Activated CD4-positive, alpha-beta T cell treated with anti-CD3 and anti-CD28 coated beads, Interleukin-2, amount 50 U/mL, for 48 hours (primary cell): Measurements from ENCODE around the gene SNX27.
"Not testable (repeated sequence)": the region's sequence is repeated elsewhere in the genome, so short reads cannot be mapped to it uniquely, and the experiment has no call there.

Experiments used
- DNase-seq, 2 experiments: peaks; one replicate each; pipeline ENCODE4 v3.0.0-alpha.2; 2020

SNX27 gene

GRCh38 chr1:151606384-151606783 lies 5.5 kb upstream of the SNX27 start:
- DNase-seq = no peak

DNA sequence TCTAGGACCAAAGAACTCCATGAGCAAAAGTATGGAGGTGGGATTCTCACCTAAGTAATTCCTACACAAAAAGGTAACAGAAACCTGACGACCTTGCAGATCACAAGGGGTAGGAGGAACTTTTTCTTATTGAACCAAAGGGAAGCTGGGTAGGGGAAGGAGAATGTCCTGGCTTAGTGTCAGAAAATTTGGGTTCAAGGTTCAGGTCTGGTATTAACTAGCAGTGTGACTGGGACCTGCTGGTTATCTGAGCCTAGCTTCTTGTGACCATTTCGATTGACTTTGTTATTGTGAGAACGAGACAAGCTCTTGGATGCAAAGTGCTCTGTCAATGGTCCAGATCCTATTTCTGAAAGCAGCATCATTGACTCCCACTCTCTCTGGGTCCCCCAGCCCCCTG lies 5.0 kb upstream of the SNX27 start:
- no peak for DNase-seq

GRCh38 chr1:151610142-151610541 lies 1.7 kb upstream of the SNX27 start:
- DNase-seq = no peak

GRCh38 chr1:151611288-151611790 lies 511 bp upstream of the SNX27 start:
- DNase-seq = no peak

- DNase-seq = peak in 1 of 2 experiments; percentile 38
Observed at GRCh38 chr1:151612501-151613281, 841 bp downstream of the SNX27 start.

GRCh38 chr1:151613282-151613780 lies 1.5 kb downstream of the SNX27 start:
- DNase-seq = no peak

DNA sequence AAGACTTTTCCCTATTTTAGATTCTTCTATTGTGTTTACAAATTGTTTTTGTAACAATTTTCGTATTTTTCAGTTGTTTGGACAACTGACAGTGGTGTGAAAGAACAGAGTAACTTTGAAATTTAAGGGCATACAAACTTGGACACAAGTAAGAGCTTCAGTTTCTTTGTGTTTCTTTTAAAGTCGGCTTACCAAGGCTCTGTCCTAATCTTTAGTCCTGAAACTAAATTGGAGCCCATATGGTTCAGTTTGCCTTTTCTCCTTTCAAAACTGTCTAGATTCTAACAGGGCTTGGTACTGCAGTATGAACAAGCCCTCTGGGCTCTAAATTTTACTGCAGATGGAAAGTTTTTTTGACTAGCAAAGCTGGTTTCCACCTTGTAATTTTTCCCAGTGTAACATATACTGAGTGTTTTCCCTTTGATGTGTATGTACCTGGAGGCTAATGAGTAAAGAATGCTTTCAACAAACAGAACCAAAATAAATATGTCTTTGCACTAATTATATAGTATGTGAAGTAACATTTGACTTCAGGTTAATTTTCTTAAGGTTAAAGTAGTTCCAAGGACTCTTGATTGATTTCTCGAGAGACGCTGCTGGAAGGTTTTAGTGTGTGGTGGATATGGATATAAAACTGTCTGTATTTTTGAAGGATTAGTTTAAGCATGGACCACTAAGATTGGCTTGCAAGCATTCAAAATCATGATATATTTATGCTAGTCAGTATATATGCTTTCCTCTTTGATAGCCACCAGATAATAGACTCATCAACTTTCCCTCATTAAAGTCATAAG lies 4.1 kb downstream of the SNX27 start:
- no peak for DNase-seq

DNA sequence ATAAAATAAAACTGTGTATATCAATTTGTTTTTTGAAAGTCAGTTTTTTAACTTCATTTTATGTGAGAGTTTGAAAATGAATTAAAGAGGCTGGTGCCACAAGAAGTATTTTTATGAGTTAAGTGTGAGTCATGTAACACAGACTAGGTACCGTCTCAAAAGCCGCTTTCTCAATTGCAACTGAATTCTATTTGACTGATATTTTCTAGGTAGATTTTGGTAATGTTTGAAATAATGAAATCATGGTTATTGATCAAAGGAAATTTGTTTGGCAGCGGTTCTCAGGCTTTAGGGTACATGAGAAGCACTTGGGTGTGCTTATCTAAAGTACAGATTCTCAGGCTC lies 4.6 kb downstream of the SNX27 start:
- no peak for DNase-seq

- DNase-seq = no peak
Observed at GRCh38 chr1:151618003-151618402, 6.2 kb downstream of the SNX27 start.

GRCh38 chr1:151618470-151618869 lies 6.6 kb downstream of the SNX27 start:
- no peak for DNase-seq

GRCh38 chr1:151618996-151619395 lies 7.1 kb downstream of the SNX27 start:
- not testable (repeated sequence) for DNase-seq

DNA sequence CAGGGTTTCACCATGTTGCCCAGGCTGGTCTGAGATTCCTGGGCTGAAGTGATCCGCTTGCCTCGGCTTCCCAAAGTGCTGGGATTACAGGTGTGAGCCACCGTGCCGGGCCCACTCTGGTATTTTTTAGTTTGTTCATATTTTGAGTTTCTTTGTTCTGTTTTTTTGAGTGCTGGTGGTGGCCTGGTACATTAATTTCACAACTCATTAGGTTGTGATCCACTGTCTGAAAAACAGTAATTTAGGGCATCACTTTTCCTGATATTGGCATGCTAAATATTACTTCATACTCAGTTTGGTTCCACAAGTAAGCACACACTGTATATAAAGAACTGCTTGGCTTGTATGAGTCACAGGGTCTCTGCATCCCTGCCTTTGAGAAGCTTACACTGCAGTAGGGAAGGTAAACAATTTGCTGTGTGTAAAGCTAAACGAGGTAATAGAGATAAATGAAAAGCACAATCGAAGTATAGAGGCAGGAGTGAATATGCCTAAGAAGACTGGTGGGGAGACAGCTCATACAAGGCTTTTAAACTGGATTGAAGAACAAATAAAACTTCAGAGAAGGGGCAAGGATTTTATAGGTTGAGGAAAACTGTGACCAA lies 7.7 kb downstream of the SNX27 start:
- DNase-seq = no peak

- DNase-seq = no peak
Observed at GRCh38 chr1:151620286-151620685, 8.4 kb downstream of the SNX27 start.

DNA sequence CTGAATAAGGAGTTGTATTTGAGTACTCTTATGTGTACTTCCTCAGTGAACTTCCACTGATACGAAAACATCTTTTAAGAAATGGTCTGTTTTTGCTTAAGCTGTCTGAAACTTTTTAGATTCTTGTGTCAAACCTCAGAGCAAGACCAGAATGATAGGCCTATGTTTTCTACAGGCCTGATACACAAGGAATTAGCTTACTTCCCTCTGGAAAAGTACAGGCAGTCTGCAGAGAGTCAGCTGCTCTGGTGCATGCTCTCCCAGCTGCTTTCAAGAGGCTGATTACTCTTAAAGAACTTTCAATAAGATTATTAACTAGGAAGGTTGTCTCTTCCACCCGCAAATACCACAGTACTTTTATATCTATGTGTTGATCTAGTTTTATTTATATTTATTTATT lies 9.5 kb downstream of the SNX27 start:
- DNase-seq = no peak

DNA sequence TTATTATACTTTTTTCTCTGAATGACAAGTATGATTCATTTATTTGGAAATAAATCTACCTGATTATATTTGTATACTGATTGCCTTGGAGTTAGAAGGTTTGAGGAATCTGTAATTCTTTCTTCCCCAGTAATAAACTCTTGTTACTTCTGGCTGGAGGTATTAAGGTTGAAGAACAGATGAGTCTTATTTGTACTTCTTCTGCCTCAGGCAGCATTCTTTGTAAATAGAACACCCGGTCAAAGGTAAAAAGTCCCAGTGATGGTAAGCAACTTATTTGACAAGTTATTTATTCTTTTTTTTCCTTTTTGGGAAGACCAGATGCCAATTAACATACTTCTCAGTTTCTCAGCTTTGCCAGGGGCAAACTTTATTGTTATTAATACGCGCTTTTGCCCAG lies 12.9 kb downstream of the SNX27 start:
- DNase-seq = no peak

- DNase-seq = no peak
Observed at GRCh38 chr1:151626740-151627334, 15.0 kb downstream of the SNX27 start.

DNA sequence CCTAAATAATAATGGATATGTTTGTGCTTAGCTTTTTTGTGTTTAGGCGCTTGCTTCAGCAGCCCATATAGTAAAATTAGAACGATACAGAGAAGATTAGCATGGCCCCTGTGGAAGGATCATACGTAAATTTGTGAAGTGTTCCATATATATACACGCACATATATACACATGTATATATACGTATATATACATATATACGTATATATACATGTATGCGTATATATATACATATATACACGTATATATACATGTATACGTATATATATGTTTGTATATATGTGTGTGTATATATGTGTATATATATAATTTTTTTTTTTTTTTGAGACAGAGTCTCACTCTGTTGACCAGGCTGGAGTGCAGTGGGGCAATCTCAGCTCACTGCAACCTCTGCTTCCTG lies 17.4 kb downstream of the SNX27 start:
- DNase-seq = no peak

- no peak for DNase-seq
Observed at GRCh38 chr1:151635479-151636072, 23.7 kb downstream of the SNX27 start.

DNA sequence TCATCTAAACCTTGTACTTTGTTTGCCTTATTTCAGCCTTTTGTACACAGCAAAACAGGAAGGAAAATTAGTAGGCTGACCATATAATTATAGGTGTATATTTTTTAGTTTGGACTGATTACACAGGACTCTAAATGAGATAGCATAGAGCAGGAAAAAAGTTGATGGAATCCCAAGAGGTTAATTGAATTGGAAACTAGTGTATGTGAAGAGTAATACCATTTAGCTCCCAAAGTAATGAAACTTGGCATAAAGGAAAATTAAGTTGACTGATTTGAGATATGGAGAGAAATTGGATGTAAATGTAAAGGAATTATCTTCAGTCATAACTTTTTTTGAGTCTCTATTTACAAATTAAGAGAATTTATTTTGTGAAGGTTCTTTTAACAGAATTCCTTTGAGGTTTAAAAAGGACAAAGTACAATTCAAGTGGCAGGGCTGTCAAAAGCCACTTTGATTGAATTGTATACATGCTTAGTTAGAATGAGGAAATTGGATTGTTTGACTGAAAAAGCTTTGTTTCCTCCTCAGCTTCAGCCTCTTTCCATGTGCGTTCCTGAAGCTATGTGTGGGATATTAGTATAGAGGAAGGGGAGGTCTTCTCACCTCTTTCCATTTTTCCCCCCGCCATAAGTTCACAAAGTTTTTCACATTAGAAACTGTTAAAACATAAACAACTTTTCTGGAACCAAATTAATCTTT lies 26.4 kb downstream of the SNX27 start:
- DNase-seq = no peak

GRCh38 chr1:151638812-151639211 lies 27.0 kb downstream of the SNX27 start:
- no peak for DNase-seq

DNA sequence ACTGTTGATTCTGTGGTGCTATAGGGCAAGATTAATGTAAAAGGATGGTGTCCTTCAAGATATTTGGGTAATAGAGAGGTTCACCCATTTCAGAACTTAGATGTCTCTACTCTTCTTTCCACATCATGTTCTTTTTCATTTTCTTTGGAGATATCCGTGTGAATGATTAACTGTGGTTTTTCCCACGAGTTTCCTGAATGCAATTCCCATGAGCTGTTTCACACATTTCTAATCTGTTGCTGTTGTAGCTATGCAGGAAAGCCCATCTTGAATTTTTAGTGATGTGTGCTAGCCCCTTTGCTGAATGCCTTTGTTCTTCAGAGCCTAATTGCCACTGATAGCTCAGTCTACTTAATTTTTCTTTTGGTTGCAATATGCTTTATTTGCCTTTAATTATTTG lies 27.6 kb downstream of the SNX27 start:
- DNase-seq = no peak

DNA sequence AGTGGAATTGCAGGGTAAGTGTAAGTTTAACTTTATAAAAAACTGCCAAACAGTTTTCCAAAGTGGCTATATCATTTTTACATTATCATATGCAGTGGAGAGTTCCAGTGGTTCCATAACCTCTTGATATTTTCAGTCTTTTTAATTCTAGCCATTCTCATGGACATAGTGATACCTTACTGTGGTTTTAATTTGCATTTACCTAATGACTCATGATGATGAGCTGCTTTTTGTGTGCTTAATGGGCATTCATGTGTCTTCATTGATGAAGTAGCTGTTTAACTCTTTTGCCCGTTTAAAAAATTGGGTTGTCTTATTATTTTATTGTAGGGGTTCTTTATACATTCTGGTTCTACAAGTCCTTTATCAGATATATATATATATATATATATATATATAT lies 29.4 kb downstream of the SNX27 start:
- DNase-seq = no peak
